Islet of Langerhans (tissue), 1 donor: ENCODE measurements around the gene KRTAP5-3.
"Not testable (repeated sequence)": the region's sequence is repeated elsewhere in the genome, so short reads cannot be mapped to it uniquely, and the experiment has no call there.

ENCODE experiments used
- FAIRE-seq: peaks from one replicate; lab custom pipeline; 2011; peaks lifted over from hg19 to GRCh38; lab: Jason Lieb, UNC

The KRTAP5-3 gene

DNA sequence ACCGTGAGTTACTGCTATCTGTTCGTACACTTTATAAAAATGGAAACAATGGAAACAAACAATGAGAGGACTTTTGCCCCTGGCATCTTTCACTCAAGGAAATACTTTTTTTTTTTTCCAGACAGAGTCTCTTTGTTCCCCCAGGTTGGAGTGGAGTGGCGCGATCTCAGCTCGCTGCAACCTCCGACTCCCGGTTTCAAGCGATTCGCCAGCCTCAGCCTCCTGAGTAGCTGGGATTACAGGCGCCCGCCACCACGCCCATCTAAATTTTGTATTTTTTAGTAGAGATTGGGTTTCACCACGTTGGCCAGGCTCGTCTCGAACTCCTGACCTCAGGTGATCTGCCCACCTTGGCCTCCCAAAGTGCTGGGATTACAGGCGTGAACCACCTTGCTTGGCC lies 32.5 kb downstream of the KRTAP5-3 start:
- not testable (repeated sequence) for FAIRE-seq

DNA sequence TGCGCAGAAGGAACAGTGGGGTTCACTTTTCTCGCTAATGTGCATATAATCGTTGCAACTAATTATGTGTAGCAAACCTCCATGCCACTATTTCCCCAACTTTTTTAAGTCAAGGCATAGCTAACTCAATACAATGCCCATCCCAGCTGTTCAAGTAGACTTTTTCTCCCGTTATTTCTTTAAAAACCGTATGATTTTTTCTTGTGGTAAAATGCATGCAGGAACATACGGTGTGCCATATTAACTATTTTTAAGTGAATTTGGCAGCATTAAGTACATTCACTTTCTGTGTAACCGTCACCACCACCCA lies 33.4 kb downstream of the KRTAP5-3 start:
- no peak for FAIRE-seq

DNA sequence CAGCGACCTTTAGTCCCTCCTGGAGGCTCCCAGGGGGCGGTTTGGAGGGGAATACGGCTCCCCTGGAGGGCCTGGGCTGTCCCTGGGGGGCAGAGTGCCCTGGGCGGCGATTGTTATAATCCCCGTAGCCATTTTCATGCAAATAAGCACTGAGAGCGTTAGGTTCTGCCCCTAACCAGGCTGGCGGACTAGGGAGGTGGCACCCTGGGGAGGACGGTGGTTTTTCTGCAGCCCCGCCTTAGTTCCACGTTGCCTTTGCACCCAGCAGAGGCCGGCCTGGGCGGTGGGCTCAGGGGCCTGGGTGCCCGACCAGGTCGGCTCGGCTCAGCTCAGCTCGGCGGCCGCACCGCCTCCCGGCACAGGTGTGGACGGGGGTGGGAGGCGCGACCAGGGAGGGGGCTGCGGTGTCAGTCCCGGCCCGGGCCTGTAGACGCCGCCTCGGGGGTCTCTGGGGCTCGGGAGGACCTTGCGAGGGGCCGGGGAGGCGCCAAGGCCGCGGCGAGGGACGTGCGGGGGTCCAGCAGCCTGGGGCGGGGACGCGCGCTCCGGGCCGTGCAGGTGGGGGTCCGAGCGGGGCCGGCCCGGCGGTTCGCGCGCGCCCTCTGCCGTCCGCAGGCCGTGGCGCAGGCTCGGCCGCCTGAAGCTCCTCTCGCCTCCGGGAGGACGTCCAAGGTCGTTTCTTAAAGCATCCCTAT lies 33.9 kb downstream of the KRTAP5-3 start:
- FAIRE-seq = no peak

DNA sequence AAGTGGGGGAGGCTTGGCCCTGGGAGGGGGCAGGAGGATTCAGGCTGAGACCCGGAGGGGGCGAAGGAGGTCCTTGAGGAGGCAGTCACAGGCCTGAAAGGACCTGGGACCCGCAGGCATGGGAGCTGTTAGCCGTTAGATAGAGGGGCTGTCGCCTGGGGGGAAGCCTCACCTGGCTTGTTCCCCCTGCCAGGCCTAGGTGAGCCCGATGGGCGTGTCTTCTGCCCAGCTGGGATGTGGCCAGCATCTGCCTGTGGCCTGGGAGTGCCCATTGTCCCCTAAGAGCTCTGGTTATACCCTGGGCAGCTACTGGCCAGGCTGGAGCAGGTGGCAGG lies 34.4 kb downstream of the KRTAP5-3 start:
- FAIRE-seq = no peak

DNA sequence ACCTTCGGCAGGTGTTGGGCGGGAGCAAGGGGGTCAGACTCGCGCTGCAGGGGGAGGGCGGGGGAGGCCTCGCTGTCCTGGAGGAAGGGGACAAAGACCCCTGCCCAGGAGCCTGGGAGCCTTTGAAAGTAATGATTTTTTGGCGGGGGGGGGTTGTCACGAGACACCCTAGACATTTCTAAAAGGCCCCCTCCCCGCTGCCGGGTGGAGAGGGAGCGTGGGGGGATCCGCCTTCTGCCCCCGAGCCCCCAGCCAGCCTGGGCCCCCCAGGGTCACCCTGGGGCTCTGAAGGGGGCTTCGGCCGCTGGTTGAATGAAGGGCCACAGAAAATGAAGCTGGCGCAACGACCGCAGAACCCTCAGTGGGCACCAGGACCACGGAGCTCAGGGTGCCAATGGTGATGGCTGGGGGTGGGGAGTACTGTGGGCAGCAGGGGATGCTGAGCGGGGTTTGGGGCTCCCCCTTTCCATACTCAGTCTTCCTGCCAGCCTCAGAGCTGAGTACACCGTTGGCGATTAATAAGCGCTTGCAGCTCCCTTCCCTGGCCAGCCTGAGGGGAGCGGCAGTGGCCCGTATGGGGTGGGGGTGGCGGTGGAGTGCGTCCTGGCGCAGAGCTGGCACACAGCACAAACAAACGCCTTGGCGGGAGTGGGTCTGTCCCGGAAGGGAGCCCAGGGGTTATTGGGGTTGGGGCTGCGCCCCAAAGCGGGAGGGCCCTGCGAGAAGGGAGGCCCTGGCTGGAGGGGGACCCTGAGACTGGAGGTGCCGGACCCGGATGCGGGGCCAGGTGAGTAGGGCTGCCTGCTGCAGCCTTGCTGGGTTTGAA lies 35.0 kb downstream of the KRTAP5-3 start:
- FAIRE-seq = no peak

DNA sequence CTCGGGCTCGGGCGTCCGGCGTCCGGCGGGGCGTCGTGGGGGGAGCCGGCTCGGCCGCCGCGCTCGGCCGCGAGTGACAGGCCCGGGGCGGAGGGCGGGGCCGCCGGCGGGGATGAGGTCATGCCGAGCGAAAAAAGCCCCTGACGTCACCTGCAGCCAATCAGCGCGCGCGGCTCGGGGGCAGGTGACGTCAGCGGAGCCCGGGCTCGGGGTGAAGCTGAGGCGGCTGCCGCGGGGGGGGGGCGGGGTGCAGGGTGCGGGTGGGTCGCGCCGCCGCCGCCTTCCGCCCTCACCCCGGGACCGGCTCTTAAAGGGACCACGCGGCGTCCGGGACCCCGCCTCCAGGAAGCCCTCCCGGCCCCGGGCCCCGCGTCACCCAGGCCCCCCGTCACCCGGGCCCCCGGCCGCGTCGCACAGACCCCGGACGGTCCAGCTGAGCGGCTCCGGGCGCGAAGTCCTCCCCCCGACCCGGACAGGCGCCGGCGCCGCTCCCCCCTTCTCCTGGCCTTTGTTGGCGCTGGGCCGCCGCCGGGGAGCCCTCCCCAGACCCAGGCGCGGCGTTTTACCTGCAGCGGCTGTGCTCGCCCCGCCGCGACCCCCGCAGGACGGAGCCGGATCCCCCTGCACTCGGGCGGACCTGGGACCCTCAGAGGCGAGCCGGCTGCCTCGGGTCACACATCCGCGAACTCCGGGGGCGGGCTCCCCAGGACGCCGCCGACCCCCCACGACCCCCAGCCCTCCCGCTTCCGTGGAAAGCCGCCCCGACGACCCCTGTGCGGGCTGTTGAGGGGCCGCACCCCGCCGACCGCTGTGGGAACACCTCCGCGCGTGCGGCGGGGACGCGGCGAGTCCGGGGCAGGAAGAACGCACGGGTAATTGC lies 35.8 kb downstream of the KRTAP5-3 start, which contains the start of gene DUSP8:
Gene DUSP8 (minus strand): TSS at position 75 of the 880 bp plus-strand sequence. CDS start 6,445 bp downstream, outside the sequence.
- FAIRE-seq = no peak

DNA sequence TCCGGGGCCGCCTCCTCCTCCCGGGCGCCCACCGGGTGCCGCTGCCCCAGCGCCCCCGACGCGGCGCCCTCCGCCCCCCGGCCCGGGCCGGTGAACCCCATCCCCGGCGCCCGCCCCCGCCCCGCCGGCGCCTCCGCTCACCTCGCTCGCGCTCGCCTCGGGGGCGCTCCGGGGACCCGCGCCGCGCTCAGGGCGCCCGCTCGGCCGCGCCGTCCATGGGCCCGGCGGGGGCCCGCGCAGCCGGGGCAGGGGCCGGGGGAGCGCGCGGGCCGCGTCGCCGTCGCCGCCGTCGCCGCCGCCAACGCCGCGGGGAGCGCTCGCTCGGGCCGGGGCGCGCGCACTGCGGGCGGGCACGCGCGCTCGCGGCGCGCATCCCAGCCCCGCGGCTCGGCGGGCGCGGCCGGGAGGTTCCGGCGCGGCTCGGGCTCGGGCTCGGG lies 36.5 kb downstream of the KRTAP5-3 start:
- no peak for FAIRE-seq

DNA sequence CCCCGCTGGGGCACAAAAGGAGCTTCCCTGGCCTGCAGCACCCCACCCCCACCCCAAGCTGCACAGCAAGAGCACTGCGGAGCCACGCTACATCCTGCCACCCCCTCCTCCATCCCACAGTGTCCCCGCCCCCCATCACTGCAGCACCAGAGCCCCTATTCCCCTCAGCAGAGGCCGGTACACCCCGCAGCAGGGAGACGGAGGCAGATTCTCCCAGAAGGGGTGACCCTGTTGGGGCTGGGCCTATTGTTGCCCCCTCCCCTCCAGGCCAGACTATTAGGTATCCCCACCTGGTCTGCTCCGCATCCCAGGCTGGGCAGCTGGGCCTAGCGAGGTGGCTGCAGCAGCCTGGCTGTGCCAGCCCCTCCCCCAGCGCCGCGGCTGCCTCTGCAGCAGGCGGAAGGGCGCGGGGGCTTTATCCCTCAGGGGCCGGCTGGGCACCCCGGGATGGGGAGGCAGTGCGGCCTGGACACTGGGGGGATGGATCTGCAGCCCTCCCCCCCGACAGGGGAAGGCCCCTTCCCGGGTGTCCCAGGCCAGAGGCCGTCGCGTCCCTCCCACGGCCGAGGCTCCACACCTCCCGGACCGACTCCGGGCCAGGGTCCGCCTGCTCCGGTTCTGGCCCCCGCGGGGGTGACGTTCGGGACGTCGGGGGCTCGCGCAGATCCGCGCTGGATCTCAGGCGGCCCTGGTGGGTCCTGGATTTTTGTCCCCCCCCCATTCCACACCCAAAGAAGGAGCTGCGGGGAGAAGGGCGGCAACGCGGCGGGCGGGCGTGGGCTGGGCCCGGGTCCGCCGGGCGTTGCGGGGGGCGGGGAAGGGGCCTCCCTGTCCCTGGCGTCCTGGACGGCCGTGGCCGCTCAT lies 37.1 kb downstream of the KRTAP5-3 start:
- FAIRE-seq = no peak

DNA sequence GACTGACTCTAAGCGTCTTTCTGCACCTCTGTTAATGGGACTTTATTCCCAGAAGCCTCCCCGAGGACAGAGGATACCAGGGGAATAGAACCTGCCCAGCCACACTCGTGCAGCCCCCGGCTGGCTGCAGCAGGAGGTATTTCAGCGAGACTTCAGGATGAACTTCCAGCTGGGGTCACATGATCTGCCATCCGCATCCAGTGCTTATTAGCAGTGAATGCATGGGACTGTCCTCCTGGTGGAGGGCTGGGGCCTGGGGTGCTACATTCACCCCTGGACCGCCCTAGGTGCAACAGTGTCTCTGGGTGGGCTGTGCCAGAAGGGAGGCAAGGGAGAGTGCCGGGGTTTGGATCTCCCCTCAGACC lies 37.8 kb downstream of the KRTAP5-3 start:
- no peak for FAIRE-seq

DNA sequence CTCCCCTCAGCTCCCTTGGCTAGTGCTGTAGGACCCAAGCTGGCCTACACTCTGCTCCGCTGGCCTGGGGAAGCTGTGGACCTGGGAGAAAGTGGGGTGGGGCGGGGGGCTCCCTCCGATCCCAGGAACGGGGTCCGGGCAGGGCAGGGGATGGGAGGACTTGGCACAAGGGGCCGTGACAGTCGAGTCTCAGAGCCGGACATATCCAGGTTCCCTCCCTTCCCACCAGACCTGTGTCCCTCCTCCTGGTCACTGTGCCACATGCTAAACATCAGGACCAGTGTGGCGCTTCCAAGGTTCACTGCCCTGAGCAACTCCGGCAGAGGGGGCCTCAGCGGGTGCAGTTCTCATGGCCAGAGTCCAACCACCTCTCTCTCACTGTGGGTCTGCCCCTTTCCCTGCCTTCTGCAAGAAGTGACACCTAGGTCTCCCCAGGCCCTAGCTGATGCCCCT lies 38.2 kb downstream of the KRTAP5-3 start:
- no peak for FAIRE-seq

DNA sequence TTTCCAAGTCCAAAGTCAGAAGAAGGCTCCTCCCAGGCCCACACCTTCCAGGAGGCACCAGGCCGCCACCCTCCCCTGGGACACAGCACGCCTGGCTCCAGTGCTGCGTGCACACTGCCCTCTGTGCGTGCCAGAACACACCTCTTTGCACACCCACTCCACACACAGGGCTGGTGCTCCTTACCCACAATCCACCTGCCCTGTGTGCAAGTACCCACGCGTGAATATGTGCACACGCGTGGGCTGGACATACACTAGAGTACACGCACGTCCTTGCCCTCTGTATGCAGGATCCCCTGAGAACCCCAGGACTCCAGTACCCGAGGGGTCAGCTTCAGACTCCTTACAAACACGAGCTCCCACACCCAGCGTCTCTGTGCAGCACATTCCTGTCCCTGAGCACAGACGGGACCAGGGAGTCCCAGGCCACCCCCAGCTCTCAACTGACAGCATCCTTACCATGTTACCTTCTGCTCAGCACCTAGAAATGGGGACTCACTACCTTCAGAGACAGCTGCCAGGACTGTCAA lies 38.9 kb downstream of the KRTAP5-3 start:
- FAIRE-seq = no peak

DNA sequence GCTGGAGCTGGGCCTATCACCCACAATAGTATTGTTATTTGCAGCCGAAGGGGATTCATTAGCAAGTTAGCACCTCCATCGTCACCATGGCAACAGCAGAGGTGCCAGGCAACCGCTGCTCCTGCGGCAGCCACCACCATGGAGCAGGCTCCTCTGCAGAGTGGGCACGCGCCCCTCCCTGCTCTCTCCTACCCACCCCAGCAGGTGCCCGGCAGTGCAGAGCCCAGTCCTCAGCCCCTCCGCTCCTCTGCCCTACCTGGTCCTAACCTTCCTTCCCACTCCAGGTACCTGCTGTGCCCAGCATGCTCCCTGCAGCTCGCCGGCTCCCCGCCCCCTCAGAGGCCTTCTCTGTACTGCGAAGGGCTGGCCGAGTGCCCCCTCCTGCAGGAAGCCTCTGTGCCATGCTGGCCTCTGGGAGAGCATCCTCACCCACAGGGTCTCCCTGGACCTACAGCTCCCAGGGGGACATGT lies 39.8 kb downstream of the KRTAP5-3 start:
- no peak for FAIRE-seq

DNA sequence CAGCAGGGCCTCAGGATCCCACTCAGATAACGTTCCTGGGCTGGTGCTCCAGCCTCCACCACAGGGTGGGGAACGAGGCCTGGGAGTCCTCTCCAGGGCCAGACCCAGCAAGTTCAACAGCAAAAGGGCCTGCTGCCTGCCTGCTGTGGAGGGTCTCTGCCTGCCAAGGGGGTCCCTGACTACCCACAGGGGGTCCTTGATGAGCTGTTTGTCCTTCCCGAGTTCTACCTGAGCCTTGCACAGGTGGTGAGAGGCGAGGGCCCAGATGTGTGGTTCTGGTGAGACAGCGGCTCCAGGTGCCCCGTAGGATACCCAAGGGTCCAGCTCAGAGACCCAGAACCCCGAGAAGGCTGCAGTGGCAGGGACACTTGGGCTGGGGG lies 40.6 kb downstream of the KRTAP5-3 start:
- FAIRE-seq = no peak

DNA sequence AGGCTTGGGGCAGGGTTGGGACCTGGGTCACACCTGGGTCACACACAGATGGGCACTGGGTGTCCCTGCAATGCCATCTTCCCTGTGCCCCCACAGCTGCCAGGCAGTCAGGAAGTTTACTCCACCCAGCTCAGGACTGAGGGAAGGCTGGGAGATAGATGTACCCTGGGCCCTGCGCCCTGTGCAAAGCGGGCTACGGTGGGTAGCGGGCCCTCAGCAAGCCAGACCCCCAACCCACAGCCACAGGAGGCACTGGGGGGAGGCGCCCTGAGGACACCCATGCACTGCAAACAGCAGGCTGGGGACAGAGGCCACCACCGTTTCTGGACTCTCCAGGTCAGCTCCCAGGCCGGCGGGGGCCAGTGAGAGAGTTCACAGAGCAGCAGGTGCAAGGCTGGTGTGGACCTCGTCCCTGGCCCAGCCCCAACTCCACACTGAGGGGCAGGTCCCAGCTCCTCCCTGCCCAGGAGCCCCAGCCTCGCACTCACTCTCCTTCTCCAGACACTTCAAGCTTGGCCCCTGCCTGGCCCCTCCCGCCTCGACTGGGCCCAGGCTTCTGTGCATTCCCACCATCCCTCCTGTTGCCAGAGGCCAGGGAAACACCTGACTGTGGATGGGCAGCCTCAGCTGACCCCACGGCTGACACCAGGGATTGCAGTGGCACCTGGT lies 41.1 kb downstream of the KRTAP5-3 start:
- no peak for FAIRE-seq

DNA sequence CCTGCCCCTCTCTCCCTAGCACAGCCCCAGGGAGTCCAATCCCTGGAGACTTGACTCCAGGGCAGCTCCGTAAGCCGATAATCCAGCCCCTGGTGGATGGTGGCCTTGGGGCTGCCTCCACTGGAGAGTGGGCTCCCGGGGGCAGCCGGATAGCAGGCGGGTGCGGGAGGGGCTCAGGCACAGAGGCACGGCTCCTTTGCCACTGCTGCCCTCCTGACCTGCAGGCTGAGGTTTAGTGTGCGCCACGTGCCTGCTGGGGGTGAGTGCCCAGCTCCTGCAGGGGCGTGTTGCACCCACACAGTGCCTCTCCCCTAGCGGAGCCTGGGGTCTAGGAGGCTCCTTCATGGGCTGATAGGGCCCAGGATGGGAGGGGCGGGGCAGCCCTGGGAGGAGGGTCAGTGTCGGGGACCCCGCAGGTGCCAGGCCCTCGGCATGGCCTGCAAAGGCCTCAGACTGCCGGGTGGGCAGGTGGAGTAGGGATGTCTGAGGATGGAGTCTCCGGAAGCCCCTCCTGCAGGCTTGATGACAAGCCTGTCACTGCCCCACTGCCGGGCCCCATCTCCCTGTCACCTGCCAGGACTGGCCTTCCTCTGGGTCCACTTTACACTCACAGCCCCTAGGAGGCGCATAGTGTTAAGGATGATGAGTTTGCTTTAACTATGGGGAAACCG lies 41.7 kb downstream of the KRTAP5-3 start:
- FAIRE-seq = no peak

DNA sequence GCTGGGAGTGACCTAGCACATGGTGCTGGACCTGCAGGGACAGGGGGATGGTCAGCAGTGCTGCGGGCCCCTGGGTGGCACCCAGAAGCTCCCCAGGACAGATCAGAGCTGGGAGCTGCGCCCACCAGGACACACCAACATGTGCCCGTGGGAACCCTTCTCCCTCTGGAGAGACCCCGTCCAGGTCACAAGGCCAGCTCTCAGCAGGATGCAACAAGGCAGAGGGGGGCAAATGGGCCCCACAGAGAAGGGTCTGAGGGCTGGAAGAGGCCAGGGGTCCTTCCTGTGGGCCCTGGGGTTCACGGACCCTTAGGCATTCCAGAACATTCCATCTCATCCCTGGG lies 42.4 kb downstream of the KRTAP5-3 start:
- no peak for FAIRE-seq

DNA sequence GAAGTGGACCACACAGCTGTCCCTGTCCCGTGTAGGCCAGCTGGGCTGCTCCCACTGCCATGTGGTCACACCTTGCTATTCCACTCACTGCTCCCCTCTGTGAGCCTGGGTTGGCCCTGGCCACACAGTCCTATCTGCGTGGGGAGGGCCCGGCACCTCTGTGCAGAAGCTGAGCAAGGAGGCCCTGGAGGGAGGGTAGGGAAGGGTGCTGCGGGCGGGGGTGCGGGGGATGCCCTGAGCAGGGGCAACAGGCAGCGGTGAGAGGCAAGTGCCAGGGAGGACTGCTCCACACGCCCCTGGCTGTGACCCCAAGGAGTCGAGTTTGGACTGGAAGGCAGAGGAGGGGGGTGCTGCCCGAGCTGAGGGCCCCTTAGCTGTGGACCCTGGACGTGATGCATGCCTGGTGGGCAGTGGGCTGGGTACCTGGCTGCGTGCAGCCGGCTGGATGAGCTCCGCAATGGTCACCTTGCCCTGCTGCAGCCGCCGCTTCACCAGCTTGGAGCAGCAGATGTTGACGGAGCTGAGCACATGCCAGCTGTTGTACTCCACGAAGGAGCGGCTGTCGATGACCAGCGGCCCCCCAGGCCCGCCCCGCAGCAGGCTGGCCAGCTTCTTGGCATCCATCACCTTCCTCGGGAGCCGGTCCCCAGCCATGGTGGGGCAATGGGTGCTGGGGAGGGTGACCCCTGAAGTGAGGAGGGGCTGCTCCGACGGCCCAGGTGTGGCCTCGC lies 42.9 kb downstream of the KRTAP5-3 start:
- FAIRE-seq = no peak

DNA sequence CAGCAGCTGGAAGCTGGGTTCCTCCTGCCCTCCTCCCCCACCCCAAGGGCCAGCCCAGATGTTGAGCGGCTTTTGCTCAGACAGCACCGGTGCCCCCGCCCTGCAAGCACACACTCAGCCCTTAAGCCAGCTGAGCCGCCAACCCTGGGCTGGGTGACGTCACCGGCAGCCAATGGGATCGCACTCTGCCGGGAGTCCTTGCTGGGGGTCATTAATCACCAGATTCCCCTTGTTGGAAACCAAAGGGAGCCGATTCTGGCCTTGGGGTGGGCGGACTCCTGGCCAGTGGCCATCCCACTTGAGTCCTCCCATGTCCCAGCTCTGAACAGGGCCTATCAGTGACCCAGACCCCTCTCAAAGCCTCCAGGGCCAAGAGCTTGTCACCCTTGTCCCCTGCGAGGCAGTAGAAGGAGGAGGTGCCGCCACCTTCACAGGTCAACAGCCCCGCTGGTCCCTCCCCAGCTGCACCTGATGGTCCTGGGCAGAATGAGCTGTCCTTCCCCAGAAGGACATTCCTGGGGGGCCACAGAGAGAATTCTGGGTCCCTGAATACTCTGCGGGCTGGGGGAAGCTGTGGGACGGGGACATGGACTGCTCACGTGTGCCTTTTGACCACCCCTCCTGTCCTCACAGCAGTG lies 43.6 kb downstream of the KRTAP5-3 start:
- FAIRE-seq = no peak
